ENCODE measurements around the gene PRRC2A. TPM values are rescaled to one million over a fixed set of nuclear protein-coding genes. Genes with fewer than 3 reads are reported as not detected.
"Not testable (repeated sequence)": the region's sequence is repeated elsewhere in the genome, so short reads cannot be mapped to it uniquely, and the experiment has no call there.

PRRC2A gene
- total RNA-seq, 2 donors from 2014 or later, result 119 to 133 TPM

- no peak for DNase-seq (ENCODE audit: low spot score)
- intact Hi-C loops (cut with DNase I), result no loop called here
Observed at GRCh38 chr6:31581434-31582229, 38.9 kb upstream of the PRRC2A start.

- DNase-seq (ENCODE audit: low spot score), result no peak
Observed at GRCh38 chr6:31582230-31582643, 38.3 kb upstream of the PRRC2A start, which contains the start of gene LTB. TSS of gene LTB (minus strand) at chr6:31582424. CDS start at chr6:31582417, 7 bp downstream.

GRCh38 chr6:31585491-31585890, 35.0 kb upstream of the PRRC2A start:
- no peak for DNase-seq (ENCODE audit: low spot score)
- intact Hi-C loops (cut with DNase I), result no loop called here

More at GRCh38 chr6:31582230-31582643, 38.3 kb upstream of the PRRC2A start, which contains the start of gene LTB:
- intact Hi-C loops (cut with DNase I), result no loop called here

- no peak for DNase-seq (ENCODE audit: low spot score)
- intact Hi-C loops (cut with DNase I), result no loop called here
Observed at GRCh38 chr6:31586008-31586407, 34.5 kb upstream of the PRRC2A start, which contains the start of gene LST1. TSS of gene LST1 (plus strand) at chr6:31586277. CDS start at chr6:31587300, 1,023 bp downstream.

- intact Hi-C loops (cut with DNase I), result no loop called here
- no peak for DNase-seq (ENCODE audit: low spot score)
Observed at GRCh38 chr6:31586599-31587281, 33.8 kb upstream of the PRRC2A start.

- no peak for DNase-seq (ENCODE audit: low spot score)
- intact Hi-C loops (cut with DNase I), result no loop called here
Observed at GRCh38 chr6:31587791-31588777, 32.4 kb upstream of the PRRC2A start.

GRCh38 chr6:31588871-31589650, 31.5 kb upstream of the PRRC2A start:
- DNase-seq (ENCODE audit: low spot score), result no peak
- intact Hi-C loops (cut with DNase I), result no loop called here

- DNase-seq (ENCODE audit: low spot score); intact Hi-C loops (cut with DNase I): not testable (repeated sequence)
Observed at GRCh38 chr6:31590691-31591090, 29.8 kb upstream of the PRRC2A start.

GRCh38 chr6:31592396-31592771, 28.1 kb upstream of the PRRC2A start:
- intact Hi-C loops (cut with DNase I), result no loop called here
- DNase-seq (ENCODE audit: low spot score), result no peak

- intact Hi-C loops (cut with DNase I), result loop anchor here in 1 of 2 donors (5.0 kb wide), 1 partner anchor 50 kb away; the partner anchor contains the start of genes ATP6V1G2 and NFKBIL1
- no peak for DNase-seq (ENCODE audit: low spot score)
Observed at GRCh38 chr6:31597006-31597405, 23.5 kb upstream of the PRRC2A start.

GRCh38 chr6:31607317-31607716, 13.2 kb upstream of the PRRC2A start:
- DNase-seq (ENCODE audit: low spot score), result no peak
- intact Hi-C loops (cut with DNase I), result no loop called here

- no peak for DNase-seq (ENCODE audit: low spot score)
- intact Hi-C loops (cut with DNase I), result no loop called here
Observed at GRCh38 chr6:31609519-31610406, 10.8 kb upstream of the PRRC2A start.

GRCh38 chr6:31610968-31611367, 9.5 kb upstream of the PRRC2A start:
- DNase-seq (ENCODE audit: low spot score), result no peak
- intact Hi-C loops (cut with DNase I), result no loop called here

GRCh38 chr6:31614075-31614619, 6.4 kb upstream of the PRRC2A start:
- intact Hi-C loops (cut with DNase I), result loop anchor here in 1 of 2 donors (1.0 kb wide), 1 partner anchor 38 kb away; no protein-coding TSS in a partner anchor

GRCh38 chr6:31614684-31615578, 5.6 kb upstream of the PRRC2A start, which contains the start of gene AIF1:
TSS of gene AIF1 (plus strand) at chr6:31615234. CDS start at chr6:31615330, 96 bp downstream.
- intact Hi-C loops (cut with DNase I), result loop anchor here in 1 of 2 donors (1.0 kb wide), 1 partner anchor 39 kb away; no protein-coding TSS in a partner anchor
- no peak for DNase-seq (ENCODE audit: low spot score)

More at GRCh38 chr6:31614075-31614619, 6.4 kb upstream of the PRRC2A start:
- no peak for DNase-seq (ENCODE audit: low spot score)

GRCh38 chr6:31615748-31616147, 4.8 kb upstream of the PRRC2A start:
- intact Hi-C loops (cut with DNase I), result no loop called here

More at GRCh38 chr6:31615748-31616147, 4.8 kb upstream of the PRRC2A start:
- no peak for DNase-seq (ENCODE audit: low spot score)
